ENCODE data around the gene PROCA1. TPM values are rescaled to one million over a fixed set of nuclear protein-coding genes. Genes with fewer than 3 reads are reported as not detected.

Gene PROCA1
- total RNA-seq, 1 experiment from 2014 or later = 4.9 TPM

GRCh38 chr17:28716740-28717577 is 5.3 kb upstream of the PROCA1 start:
- BruUV-seq (replicated peaks) = no TSS peak
- peaks cover 18% of the 10 kb centered on the region for H3K36me3 ChIP-seq (ENCODE audit: control insufficient read depth, insufficient read depth, low read length)
- no peaks in the 10 kb centered on the region for H3K9me3 ChIP-seq (ENCODE audit: control insufficient read depth, insufficient read depth, low read depth, low read length)
- peaks cover 38% of the 10 kb centered on the region for H3K4me1 ChIP-seq (ENCODE audit: control insufficient read depth, insufficient read depth, low read length)
- ATAC-seq (no peak), DNase-seq (ENCODE audit: low read depth, low spot score) (no peak)
- in situ Hi-C loops (cut with HindIII; ENCODE audit: low pct_unique_long_range_greater_than_20kb, low sequenced_read_pairs) (no loop called here), intact Hi-C loops (cut with micrococcal nuclease; ENCODE audit: unreplicated experiment) (no loop called here)
- H3K27me3 ChIP-seq (ENCODE audit: control insufficient read depth, insufficient read depth, low read length) = no peaks in the 10 kb centered on the region
- peak overlapping the region; percentile 58 to 88 for H3K4me3 ChIP-seq (ENCODE audit: low read depth in 2 of 2, low read length in 2 of 2)
- no peak for TF ChIP-seq REST (IDR thresholded peaks at IDR 0.05; ENCODE audit: insufficient read depth in 1 of 2, low read depth in 2 of 2, low read length in 1 of 2)
- CTCF ChIA-PET = interaction anchor here (0.6 to 0.9 kb wide), 2 partner anchors 10 to 26 kb away, joined by 3 read pairs; no protein-coding TSS in a partner anchor
- POLR2A ChIA-PET = no interaction called here
- H3K27ac ChIP-seq (ENCODE audit: low read length) = peak overlapping the region; percentile 99

GRCh38 chr17:28715217-28715616 is 3.5 kb upstream of the PROCA1 start:
- Histone ChIP-seq H3K4me1 (ENCODE audit: control insufficient read depth, insufficient read depth, low read length) (peaks cover 40% of the 10 kb centered on the region), H3K4me3 (ENCODE audit: low read depth in 2 of 2, low read length in 2 of 2) (no peak overlapping the region; a peak in 1 of 4 replicates), H3K27me3 (ENCODE audit: control insufficient read depth, insufficient read depth, low read length) (no peaks in the 10 kb centered on the region), H3K9me3 (ENCODE audit: control insufficient read depth, insufficient read depth, low read depth, low read length) (no peaks in the 10 kb centered on the region), H3K36me3 (ENCODE audit: control insufficient read depth, insufficient read depth, low read length) (peaks cover 5% of the 10 kb centered on the region), H3K27ac (ENCODE audit: low read length) (no peak overlapping the region)
- ATAC-seq (no peak), DNase-seq (ENCODE audit: low read depth, low spot score) (no peak)
- in situ Hi-C loops (cut with HindIII; ENCODE audit: low pct_unique_long_range_greater_than_20kb, low sequenced_read_pairs) = no loop called here
- no TSS peak for BruUV-seq (replicated peaks)
- TF ChIP-seq CTCF (IDR thresholded peaks at IDR 0.05) = no peak
- TF ChIP-seq REST (IDR thresholded peaks at IDR 0.05; ENCODE audit: insufficient read depth in 1 of 2, low read depth in 2 of 2, low read length in 1 of 2) = no peak
- no peak for TF ChIP-seq TCF7L2 (IDR thresholded peaks at IDR 0.05; ENCODE audit: low read depth, low read length)
- no peak for TF ChIP-seq SIN3A (IDR thresholded peaks at IDR 0.05; ENCODE audit: borderline replicate concordance, insufficient read depth, low read depth, low read length)
- TF ChIP-seq POLR2AphosphoS5 (IDR thresholded peaks at IDR 0.05; ENCODE audit: low read depth, low read length) = no peak
- ChIA-PET CTCF (no interaction called here), POLR2A (interaction anchor here (0.5 to 0.6 kb wide), 2 partner anchors 17 to 48 kb away, joined by 3 to 7 read pairs; no protein-coding TSS in a partner anchor)
- intact Hi-C loops (cut with micrococcal nuclease; ENCODE audit: unreplicated experiment) = no loop called here
